Measurements from ENCODE around the gene UPP1. TPM values are rescaled to one million over a fixed set of nuclear protein-coding genes. Genes with fewer than 3 reads are reported as not detected.
"Not testable (repeated sequence)": the region's sequence is repeated elsewhere in the genome, so short reads cannot be mapped to it uniquely, and the experiment has no call there.

The UPP1 gene
- total RNA-seq, 1 donor from 2014 or later: 4.4 TPM

DNA sequence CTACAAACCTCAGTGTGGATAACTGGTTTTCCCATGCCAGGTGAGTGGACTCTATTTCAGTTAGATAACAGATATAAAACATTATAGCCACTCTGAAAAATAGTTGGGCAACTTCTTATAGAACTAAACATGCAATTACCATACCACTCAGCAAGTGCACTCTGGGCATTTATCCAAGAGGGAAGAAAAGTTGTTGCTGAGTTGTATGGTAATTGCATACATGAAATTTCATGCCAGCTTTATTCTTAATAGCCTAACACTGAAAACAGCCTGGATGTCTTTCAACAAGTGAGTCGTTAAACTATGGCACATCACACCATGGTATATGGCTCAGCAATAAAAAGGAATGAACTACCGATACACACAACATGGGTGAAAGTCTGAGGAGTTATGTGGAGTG lies 10.6 kb upstream of the UPP1 start:
- no peaks in the 10 kb centered on the region for H3K36me3 Mint-ChIP-seq
- H3K27me3 Mint-ChIP-seq (ENCODE audit: low read depth): no peaks in the 10 kb centered on the region
- TF ChIP-seq, protein P1, sequence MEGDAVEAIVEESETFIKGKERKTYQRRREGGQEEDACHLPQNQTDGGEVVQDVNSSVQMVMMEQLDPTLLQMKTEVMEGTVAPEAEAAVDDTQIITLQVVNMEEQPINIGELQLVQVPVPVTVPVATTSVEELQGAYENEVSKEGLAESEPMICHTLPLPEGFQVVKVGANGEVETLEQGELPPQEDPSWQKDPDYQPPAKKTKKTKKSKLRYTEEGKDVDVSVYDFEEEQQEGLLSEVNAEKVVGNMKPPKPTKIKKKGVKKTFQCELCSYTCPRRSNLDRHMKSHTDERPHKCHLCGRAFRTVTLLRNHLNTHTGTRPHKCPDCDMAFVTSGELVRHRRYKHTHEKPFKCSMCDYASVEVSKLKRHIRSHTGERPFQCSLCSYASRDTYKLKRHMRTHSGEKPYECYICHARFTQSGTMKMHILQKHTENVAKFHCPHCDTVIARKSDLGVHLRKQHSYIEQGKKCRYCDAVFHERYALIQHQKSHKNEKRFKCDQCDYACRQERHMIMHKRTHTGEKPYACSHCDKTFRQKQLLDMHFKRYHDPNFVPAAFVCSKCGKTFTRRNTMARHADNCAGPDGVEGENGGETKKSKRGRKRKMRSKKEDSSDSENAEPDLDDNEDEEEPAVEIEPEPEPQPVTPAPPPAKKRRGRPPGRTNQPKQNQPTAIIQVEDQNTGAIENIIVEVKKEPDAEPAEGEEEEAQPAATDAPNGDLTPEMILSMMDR (IDR thresholded peaks at IDR 0.05; ENCODE audit: unreplicated experiment): no peak
- no peak for DNase-seq (ENCODE audit: low spot score in 2 of 2, unreplicated experiment in 2 of 2)
- H3K4me1 Mint-ChIP-seq: no peaks in the 10 kb centered on the region
- H3K27ac Mint-ChIP-seq: no peak overlapping the region
- H3K4me3 Mint-ChIP-seq: no peak overlapping the region
- no peaks in the 10 kb centered on the region for H3K9me3 Mint-ChIP-seq

DNA sequence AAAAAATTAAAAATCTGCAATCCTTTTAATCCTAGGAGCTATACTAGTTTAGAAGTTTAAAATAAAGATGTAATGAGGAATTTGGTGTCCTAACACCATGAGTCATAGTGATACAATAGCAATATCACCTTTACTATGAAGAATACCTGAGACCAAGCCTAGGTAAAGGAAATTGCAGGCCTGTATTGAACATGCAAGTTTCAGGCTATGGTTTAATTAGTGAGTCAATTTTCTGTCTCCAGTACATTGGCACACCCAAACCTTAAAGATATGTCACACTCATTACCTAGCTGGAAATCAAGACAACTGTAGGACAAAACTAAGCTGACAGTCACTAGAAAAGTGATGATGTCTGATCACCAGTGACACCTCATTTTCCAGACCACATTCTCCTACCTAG lies 6.7 kb upstream of the UPP1 start:
- H3K27ac Mint-ChIP-seq; DNase-seq (ENCODE audit: low spot score in 2 of 2, unreplicated experiment in 2 of 2): not testable (repeated sequence)

DNA sequence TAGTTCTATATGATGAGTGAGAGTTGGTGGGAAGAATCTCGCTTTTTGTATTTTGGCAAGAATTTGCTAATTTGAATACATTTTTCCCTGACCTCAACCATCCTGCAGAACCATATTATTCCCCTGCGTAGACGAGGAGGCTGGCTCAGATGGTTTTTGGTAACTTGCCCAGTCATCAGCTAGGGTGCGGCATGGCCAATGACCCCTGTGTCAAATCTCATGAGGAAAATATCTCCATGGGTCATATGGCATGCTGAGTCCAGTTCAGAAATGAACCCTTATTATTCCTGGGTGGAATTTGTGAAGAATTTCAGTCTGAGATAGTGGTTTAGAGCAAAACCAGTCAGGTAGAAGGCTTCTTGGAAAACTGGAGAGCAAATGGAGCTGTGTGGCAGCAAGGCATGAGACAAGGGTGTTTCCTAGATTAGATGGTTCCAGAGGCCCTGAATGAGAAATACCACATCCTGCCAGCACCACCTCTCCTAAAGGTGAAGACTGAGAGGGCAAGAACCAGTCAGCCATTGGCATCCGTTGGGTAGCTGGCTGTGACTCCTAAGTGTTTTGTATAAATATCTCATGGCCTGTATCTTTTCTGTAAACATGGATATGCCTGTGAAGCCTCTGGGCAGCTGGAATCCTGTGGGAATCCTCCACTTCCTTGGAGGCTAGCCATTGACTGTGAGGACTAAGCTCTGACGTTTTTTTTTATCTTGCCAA lies 5.8 kb upstream of the UPP1 start:
- H3K4me1 Mint-ChIP-seq: peaks cover 12% of the 10 kb centered on the region
- DNase-seq (ENCODE audit: low spot score in 2 of 2, unreplicated experiment in 2 of 2): no peak

More for the DNA sequence above, 6.7 kb upstream of the UPP1 start:
- H3K9me3 Mint-ChIP-seq; H3K27me3 Mint-ChIP-seq (ENCODE audit: low read depth); H3K36me3 Mint-ChIP-seq; H3K4me3 Mint-ChIP-seq: not testable (repeated sequence)
- peaks cover 12% of the 10 kb centered on the region for H3K4me1 Mint-ChIP-seq

DNA sequence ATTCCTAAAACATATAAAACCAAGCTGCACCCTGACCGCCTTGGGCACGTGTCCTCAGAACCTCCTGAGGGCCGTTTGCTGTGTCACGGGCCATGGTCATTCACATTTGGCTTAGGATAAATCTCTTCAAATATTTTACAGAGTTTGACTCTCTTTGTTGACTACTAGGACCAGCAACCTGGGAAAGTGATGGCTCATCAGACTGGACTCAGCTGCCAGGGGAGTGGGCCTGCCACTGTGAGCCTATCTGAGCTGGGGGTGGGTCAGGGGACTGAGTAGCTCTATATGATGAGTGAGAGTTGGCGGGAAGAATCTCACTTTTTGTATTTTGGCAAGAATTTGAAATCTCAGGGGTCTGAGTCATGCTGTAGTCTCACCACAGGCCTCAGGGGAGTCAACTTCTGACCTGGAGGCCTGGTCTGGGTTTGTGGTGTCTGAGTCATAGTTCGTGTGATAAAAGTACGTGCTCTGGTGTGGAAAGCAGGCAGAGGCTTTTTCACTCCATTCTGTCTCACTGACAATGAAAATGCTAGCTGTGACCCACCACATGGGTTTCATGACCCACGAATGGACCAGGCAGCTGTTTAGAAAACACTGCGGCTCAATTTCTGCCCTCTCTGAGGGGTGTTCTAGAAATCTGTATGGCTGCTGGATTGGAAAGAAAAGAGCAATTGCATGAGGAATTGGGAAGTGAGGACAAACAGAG lies 4.2 kb upstream of the UPP1 start:
- H3K27me3 Mint-ChIP-seq (ENCODE audit: low read depth): peaks cover 3% of the 10 kb centered on the region
- no peak for DNase-seq (ENCODE audit: low spot score in 2 of 2, unreplicated experiment in 2 of 2)
- peaks cover 18% of the 10 kb centered on the region for H3K4me1 Mint-ChIP-seq
- H3K36me3 Mint-ChIP-seq: no peaks in the 10 kb centered on the region
- TF ChIP-seq, protein P1 (IDR thresholded peaks at IDR 0.05; ENCODE audit: unreplicated experiment): no peak
- no peak overlapping the region for H3K4me3 Mint-ChIP-seq
- peak overlapping the region; percentile 67 for H3K27ac Mint-ChIP-seq
- no peaks in the 10 kb centered on the region for H3K9me3 Mint-ChIP-seq

More for the DNA sequence above, 5.8 kb upstream of the UPP1 start:
- H3K27ac Mint-ChIP-seq: no peak overlapping the region
- H3K4me3 Mint-ChIP-seq: no peak overlapping the region
- H3K27me3 Mint-ChIP-seq (ENCODE audit: low read depth): no peaks in the 10 kb centered on the region
- TF ChIP-seq, protein P1 (IDR thresholded peaks at IDR 0.05; ENCODE audit: unreplicated experiment): no peak
- H3K9me3 Mint-ChIP-seq: no peaks in the 10 kb centered on the region
- H3K36me3 Mint-ChIP-seq: no peaks in the 10 kb centered on the region

DNA sequence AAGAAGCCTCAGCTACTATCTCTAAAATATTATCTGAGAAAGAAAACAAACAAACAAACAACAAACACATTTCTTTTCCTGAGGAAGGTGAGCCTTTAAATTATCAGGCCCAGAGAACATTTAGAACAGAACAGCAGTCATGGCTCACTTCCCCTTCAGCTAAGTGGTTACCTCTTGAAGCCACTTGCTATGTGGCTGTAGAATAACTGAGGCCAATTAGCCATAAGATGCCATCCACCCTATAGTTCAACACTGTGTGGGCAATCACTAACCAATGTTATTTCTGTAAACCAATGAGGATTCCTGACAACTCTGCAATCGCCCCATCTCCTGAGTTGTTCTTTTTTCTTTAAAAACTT lies 3.7 kb upstream of the UPP1 start:
- peaks cover 9% of the 10 kb centered on the region for H3K27me3 Mint-ChIP-seq (ENCODE audit: low read depth)
- no peak overlapping the region for H3K4me3 Mint-ChIP-seq
- TF ChIP-seq, protein P1 (IDR thresholded peaks at IDR 0.05; ENCODE audit: unreplicated experiment): no peak
- H3K9me3 Mint-ChIP-seq: no peaks in the 10 kb centered on the region
- peaks cover 23% of the 10 kb centered on the region for H3K4me1 Mint-ChIP-seq
- H3K36me3 Mint-ChIP-seq: no peaks in the 10 kb centered on the region
- peak overlapping the region; percentile 67 for H3K27ac Mint-ChIP-seq
- no peak for DNase-seq (ENCODE audit: low spot score in 2 of 2, unreplicated experiment in 2 of 2)

DNA sequence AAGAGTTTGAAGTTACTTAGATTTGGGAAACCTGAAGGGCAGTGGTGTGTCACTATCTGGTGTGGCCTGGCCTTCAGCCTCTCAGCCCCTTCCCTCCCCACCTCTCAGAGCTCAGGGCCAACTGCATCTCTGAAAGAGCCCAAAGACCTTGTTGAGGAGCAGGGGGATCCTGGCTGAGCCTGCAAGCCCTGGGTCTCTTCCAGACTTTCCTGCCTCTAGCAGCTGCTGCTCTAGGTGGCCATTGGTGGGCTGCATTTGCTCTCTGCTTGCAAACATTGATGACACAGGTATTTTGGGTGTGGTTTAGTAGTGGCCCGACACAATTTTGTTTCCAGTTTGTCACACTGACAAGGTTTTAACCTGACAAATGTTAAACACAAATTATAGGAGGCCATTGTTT lies 3.1 kb upstream of the UPP1 start:
- H3K4me1 Mint-ChIP-seq: peaks cover 26% of the 10 kb centered on the region
- H3K27ac Mint-ChIP-seq: no peak overlapping the region
- no peaks in the 10 kb centered on the region for H3K36me3 Mint-ChIP-seq
- no peak overlapping the region for H3K4me3 Mint-ChIP-seq
- TF ChIP-seq, protein P1 (IDR thresholded peaks at IDR 0.05; ENCODE audit: unreplicated experiment): no peak
- DNase-seq (ENCODE audit: low spot score in 2 of 2, unreplicated experiment in 2 of 2): no peak
- peaks cover 12% of the 10 kb centered on the region for H3K27me3 Mint-ChIP-seq (ENCODE audit: low read depth)
- H3K9me3 Mint-ChIP-seq: no peaks in the 10 kb centered on the region
